ENCODE results near the gene CDH22. TPM values are rescaled to one million over a fixed set of nuclear protein-coding genes. Genes with fewer than 3 reads are reported as not detected.

Gene CDH22
- total and polyA plus RNA-seq, 11 donors = 0.03 to 0.90 (median 0.48) TPM

DNA sequence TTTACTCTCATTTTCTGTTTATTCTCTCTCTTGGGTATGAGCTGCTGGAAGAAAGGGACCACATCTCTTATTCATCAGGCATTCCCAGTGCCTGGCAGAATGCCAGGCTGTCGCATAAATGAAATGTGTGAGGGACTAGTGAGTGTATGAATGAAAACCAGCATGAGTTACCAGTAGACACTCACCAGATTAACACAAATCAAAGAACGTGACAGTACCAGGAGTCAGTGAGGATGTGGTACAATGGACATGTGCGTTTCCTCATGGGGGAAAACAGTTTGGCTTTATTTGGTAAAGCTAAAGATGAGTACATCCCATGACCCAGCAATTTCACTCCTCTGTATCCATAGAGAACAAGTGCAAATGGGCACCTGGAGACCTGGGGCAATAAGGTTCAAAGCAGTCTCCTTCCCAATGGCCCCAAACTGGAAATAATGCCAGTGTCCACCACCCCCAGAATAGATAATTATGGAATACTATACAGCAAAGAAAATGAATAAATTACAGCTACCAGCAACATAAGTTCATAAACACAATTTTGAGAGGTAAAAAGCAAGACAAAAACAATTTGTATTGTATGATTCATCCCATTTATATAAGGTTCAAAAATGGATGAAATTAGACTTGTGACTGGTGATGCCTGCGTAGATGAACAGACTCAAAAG lies 93.3 kb downstream of the CDH22 start:
- no peak for DNase-seq
- 55 to 61% (median 58%) methylated on average over 4 of the region's 4 CpGs for WGBS, 4 donors
- no peaks in the 10 kb centered on the region for H3K36me3 ChIP-seq
- H3K4me3 ChIP-seq = no peak overlapping the region
- no peak for TF ChIP-seq POLR2A (IDR thresholded peaks at IDR 0.05)
- TF ChIP-seq, protein P1, sequence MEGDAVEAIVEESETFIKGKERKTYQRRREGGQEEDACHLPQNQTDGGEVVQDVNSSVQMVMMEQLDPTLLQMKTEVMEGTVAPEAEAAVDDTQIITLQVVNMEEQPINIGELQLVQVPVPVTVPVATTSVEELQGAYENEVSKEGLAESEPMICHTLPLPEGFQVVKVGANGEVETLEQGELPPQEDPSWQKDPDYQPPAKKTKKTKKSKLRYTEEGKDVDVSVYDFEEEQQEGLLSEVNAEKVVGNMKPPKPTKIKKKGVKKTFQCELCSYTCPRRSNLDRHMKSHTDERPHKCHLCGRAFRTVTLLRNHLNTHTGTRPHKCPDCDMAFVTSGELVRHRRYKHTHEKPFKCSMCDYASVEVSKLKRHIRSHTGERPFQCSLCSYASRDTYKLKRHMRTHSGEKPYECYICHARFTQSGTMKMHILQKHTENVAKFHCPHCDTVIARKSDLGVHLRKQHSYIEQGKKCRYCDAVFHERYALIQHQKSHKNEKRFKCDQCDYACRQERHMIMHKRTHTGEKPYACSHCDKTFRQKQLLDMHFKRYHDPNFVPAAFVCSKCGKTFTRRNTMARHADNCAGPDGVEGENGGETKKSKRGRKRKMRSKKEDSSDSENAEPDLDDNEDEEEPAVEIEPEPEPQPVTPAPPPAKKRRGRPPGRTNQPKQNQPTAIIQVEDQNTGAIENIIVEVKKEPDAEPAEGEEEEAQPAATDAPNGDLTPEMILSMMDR (IDR thresholded peaks at IDR 0.05) = no peak
- peaks cover 0 to 26% (median 1%) of the 10 kb centered on the region in 12 donors for H3K4me1 ChIP-seq
- H3K27me3 ChIP-seq = peaks cover 0 to 36% (median 5%) of the 10 kb centered on the region in 9 donors
- no peaks in the 10 kb centered on the region for H3K9me3 ChIP-seq
- intact Hi-C loops (cut with DNase I) = no loop called here
- ATAC-seq = no peak
- peak overlapping the region in 1 of 12 donors; percentile 77 for H3K27ac ChIP-seq

DNA sequence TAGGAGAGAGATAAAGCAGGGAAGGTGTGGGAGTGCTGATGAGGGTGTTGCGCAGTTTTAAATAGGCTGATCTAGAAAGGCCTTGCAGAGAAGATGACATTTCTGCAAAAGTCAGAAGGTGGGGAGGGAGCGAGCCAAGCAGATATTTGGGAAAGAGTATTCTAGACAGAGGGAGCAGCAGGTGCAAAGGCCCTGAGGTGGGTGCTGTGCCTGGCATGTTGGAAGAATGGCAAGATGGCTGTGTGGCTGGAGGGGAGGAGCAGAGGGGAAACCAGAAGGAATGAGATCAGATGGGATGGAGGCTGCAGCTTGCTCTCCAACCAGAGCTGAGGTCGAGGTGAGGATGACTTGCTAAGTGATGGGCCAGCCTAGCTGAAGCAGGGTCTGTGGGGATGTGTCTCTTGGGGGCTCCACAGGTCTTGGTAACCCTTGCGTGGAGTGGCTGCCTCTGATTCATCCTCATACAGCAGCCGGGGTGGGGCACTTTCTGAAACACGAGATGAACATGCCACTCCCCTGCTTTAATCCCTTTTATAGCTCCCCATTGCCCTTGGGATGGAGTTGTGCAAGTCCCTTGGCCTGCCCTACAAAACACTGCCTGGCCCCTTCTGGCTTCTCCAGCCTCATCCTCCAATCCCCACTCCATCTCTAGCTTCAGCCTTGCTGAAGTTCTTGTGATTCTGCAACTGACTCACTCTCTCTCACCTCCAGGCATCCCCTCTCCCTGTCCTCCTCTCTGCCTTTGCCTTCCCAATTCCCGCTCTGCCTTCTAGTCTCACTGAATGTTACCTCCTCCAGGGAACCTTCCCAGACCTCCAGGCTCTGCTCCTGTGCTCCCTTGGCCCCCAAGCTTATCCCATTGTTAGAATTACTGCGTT lies 94.1 kb downstream of the CDH22 start:
- peaks cover 0 to 27% (median 1%) of the 10 kb centered on the region in 12 donors for H3K4me1 ChIP-seq
- intact Hi-C loops (cut with DNase I) = no loop called here
- TF ChIP-seq, protein P1 (IDR thresholded peaks at IDR 0.05) = no peak
- no peak for TF ChIP-seq POLR2A (IDR thresholded peaks at IDR 0.05)
- no peaks in the 10 kb centered on the region for H3K36me3 ChIP-seq
- DNase-seq (no peak), ATAC-seq (no peak)
- H3K9me3 ChIP-seq = no peaks in the 10 kb centered on the region
- no peak overlapping the region for H3K4me3 ChIP-seq
- no peak overlapping the region for H3K27ac ChIP-seq
- 68 to 72% (median 69%) methylated on average over 8 of the region's 8 CpGs for WGBS, 4 donors
- peaks cover 0 to 41% (median 5%) of the 10 kb centered on the region in 9 donors for H3K27me3 ChIP-seq

- Histone ChIP-seq H3K4me1 (peaks cover 0 to 28% (median 3%) of the 10 kb centered on the region in 12 donors), H3K4me3 (no peak overlapping the region), H3K27me3 (peaks cover 0 to 45% (median 5%) of the 10 kb centered on the region in 9 donors), H3K36me3 (no peaks in the 10 kb centered on the region), H3K27ac (no peak overlapping the region), H3K9me3 (no peaks in the 10 kb centered on the region)
- intact Hi-C loops (cut with DNase I) = no loop called here
- no peak for ATAC-seq
- no peak for DNase-seq
- 50 to 65% (median 57%) methylated on average over 9 to 11 of the region's 11 CpGs for WGBS, 4 donors
- TF ChIP-seq, protein P1 (IDR thresholded peaks at IDR 0.05) = no peak
- no peak for TF ChIP-seq POLR2A (IDR thresholded peaks at IDR 0.05)
Measured at GRCh38 chr20:46212876-46213275, 95.4 kb downstream of the CDH22 start.

DNA sequence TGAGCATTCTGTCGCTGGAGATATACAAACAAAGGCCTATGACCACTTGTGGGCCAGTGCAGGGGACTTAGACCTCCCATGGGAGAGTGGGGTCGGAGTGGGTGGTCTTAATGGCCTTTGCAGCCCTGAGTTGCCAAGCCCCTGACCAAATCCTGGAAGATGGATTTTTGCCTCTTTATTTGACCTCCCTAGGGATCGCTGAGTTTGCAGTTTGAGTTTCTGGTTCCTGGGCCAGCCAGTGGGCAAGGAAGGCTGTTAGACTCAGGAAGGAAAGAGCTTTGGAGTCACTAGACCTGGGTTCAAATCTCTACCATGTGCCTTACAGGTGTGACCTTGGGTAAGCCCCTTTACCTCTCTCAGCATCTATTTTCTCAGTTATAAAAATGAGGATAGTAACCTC lies 96.0 kb downstream of the CDH22 start:
- no peaks in the 10 kb centered on the region for H3K9me3 ChIP-seq
- intact Hi-C loops (cut with DNase I) = no loop called here
- WGBS, 4 donors = 58 to 78% (median 65%) methylated on average over 3 of the region's 3 CpGs
- no peak overlapping the region for H3K27ac ChIP-seq
- peaks cover 0 to 34% (median 4%) of the 10 kb centered on the region in 12 donors for H3K4me1 ChIP-seq
- no peak overlapping the region for H3K4me3 ChIP-seq
- TF ChIP-seq POLR2A (IDR thresholded peaks at IDR 0.05) = no peak
- TF ChIP-seq, protein P1 (IDR thresholded peaks at IDR 0.05) = no peak
- no peak for ATAC-seq
- peaks cover 0 to 45% (median 5%) of the 10 kb centered on the region in 9 donors for H3K27me3 ChIP-seq
- DNase-seq = no peak
- no peaks in the 10 kb centered on the region for H3K36me3 ChIP-seq
